Choroid plexus epithelial cell (primary cell): Measurements from ENCODE around the gene EIF3A.

Experiments used
- DNase-seq: peaks from one replicate; pipeline ENCODE4 v3.0.0-alpha.2; 2010; ENCODE audit warnings: low read depth
- H3K4me3 ChIP-seq: 2 replicates; pipeline ENCODE4 v1.5.1; 2011; ENCODE audit warnings: low read depth, mild to moderate bottlenecking, control low read depth, low read length, moderate library complexity
- CTCF ChIP-seq: conservative IDR thresholded peaks from 2 replicates; pipeline ENCODE4 v1.5.1; 2011; ENCODE audit warnings: low read depth, mild to moderate bottlenecking, control low read depth, inconsistent platforms, low read length, moderate library complexity

Gene EIF3A

GRCh38 chr10:119003572-119004289 is 76.9 kb downstream of the EIF3A start:
- no peak for TF ChIP-seq CTCF
- DNase-seq: no peak
- H3K4me3 ChIP-seq: no peak overlapping the region

GRCh38 chr10:119001717-119002500 is 78.7 kb downstream of the EIF3A start:
- H3K4me3 ChIP-seq: no peak overlapping the region
- no peak for DNase-seq
- TF ChIP-seq CTCF: no peak

- no peak for DNase-seq
- no peak overlapping the region for H3K4me3 ChIP-seq
- no peak for TF ChIP-seq CTCF
Observed at GRCh38 chr10:118998183-118998582, 82.4 kb downstream of the EIF3A start.

GRCh38 chr10:118997379-118997778 is 83.2 kb downstream of the EIF3A start:
- no peak for DNase-seq
- TF ChIP-seq CTCF: no peak
- no peak overlapping the region for H3K4me3 ChIP-seq

- no peak for DNase-seq
- TF ChIP-seq CTCF: no peak
- H3K4me3 ChIP-seq: no peak overlapping the region
Observed at GRCh38 chr10:118995739-118996138, 84.9 kb downstream of the EIF3A start.

- DNase-seq: no peak
- no peak for TF ChIP-seq CTCF
- no peak overlapping the region for H3K4me3 ChIP-seq
Observed at GRCh38 chr10:118994321-118994720, 86.3 kb downstream of the EIF3A start.
